Embryonic facial prominence (tissue), 1 donor: Measurements from ENCODE around the gene ARFGEF2.

ENCODE experiments used
- DNase-seq: peaks from one replicate; pipeline ENCODE4 v3.0.0-alpha.2; 2016; ENCODE audit errors: extremely low spot score

The ARFGEF2 gene

DNA sequence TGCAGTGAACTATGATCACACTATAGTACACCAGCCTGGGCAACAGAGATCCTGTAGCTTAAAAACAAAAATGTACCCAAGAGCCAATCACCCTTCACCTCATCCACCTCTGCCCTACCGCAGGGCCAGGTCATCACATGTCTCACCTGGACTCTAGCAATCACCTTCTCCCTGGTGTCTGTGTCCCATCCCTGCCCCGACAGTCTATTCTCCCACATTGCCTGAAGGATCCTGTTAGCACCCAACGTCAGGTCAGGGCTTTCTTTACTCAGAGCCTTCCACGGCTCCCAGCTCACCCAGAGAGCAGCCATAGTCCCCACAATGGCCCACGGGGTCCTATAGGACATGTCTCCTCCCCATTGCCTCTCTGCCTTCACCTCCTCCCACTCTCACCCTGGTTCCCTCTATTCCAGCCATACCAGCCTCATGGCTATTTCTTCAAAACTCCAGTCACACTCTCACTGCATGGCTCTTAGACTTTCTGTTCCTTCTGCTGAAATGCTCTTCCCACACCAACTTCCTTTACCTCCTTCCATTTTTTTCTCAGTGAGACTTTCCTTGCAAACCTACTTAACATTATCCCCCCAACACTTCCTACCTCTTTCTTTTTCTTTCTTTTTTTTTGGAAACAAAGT lies 22.5 kb upstream of the ARFGEF2 start:
- no peak for DNase-seq

DNA sequence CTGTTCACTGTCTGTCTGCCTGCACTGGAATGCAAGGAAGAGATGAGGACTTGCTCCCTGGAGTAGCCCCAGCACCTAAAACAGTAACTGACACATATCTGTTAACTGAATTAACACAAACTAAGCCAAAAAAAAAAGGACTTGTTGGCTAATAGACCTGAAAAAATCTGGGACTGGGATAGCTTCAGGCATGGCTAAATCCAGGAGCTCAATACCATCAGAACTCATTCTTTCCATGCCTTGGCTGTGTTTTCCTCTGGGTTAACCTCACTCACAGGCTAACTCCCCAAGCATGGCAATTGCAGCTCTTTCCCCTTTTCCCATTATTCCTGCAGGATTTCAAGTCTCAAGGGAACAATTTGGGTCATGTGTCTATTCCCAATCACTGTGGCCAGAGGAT lies 21.6 kb upstream of the ARFGEF2 start:
- DNase-seq, result no peak

DNA sequence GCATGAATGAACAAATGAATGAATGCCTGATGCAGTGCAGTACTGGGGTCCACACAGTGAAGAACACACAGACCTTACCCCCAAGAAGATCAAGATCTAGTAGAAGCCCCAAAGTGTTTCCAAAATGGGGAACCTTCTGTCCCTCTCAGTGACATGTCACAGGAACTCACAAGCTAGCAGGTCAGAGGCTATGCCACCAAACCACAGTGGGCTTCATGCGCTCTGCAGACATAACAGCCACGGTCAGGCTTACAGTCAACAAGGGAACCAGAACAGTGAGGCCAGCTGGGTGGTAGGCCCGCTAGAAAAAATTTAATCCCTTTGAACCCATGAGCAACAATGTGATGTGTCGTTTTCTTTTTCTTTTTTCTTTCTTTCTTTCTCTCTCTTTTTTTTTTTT lies 20.2 kb upstream of the ARFGEF2 start:
- DNase-seq, result no peak

DNA sequence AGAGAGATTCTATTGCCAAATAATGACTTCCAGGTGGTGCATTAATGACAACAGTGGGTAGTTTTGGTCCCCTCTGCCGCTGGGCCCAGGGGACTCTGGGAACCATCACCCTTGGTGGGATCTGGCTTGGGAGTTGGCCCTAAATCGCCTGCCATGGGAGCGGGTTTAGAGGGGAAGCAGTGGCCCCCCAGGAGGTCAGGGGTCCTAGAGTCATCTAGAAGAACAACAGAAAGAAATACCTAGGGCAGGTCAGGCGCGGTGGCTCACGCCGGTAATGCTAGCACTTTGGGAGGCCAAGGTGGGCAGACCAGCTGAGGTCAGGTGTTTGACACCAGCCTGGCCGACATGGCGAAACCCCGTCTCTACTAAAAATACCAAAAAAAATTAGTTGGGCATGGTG lies 17.8 kb upstream of the ARFGEF2 start:
- no peak for DNase-seq

DNA sequence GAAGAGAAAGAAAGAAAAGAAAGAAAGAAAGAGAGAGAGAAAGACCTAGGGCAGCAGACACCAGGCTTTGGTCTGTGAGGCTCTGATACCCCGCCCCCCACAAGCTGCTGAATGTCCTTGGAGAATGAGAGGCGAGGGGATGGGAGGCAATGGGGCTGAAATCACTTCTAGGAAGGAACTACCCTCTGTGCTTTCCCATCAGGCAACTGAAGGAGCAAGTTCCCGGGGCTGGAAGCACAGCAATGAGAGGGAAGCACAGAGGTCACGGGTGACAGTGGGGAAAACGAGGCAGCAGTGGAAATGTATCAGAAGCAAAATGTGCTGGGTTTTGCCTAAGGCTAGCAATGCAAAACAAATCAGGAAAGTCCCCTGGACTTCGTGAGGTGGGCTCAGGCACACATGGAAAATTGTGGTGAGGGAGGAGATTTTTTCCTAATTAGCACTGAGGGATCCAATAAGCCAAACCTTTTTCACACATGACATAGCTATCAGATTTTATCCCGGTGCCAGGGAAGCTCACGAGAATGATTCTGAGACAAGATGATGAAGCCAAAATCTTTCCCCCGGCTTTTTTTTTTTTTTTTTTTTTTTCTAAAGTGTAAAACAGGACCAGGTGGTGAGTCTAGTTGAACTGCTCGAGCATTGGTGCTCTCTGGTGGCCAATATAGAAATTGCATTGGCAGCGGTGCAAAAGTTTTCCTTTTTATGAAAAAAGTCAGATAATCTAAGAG lies 16.8 kb upstream of the ARFGEF2 start:
- peak; percentile 20 for DNase-seq

DNA sequence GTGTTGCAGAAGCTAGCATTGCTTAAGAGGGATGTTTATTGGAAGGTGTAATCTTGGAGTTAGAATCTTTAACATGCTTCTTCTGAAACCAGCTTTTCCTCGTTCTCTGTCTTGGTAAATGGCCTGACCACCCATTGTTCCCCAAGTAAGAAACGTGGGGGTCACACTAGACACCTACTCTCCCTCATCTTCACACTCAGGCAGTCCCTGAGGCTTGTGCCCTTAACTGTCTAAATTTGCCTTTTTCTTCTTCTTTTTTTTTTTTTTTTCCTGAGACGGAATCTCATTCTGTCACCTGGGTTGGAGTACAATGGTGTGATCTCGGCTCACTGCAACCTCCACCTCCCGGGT lies 16.2 kb upstream of the ARFGEF2 start:
- no peak for DNase-seq

DNA sequence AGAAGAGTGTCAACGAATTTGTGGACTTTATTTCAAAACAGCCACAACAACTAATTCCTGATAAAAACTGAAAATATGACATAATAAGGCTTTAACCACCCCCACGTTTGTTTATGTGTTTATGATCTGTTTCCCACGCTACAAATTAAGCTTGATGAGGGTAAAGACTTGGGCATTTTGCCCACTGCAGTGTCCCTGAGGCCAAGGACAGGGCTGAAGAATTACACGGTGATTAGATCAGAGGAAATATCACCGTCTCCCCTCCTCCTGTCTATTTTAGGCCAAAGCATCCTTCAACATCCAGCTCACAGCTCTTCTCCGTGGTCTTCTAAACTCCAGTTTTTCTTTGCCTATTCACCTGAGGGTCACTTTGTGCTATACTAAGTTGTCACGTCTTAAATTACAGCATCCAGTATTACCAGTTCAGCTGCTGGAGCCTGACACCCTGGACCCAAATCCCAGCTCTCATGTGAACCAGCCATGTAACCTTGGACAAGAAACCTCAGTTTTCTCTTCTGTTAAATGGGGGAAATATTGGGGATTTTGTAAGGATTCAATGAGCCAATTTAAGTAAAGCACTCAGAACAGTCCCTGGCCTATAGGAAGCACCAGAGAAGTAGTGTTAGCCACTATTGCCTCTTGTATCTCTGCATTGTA lies 15.2 kb upstream of the ARFGEF2 start:
- DNase-seq, result no peak

DNA sequence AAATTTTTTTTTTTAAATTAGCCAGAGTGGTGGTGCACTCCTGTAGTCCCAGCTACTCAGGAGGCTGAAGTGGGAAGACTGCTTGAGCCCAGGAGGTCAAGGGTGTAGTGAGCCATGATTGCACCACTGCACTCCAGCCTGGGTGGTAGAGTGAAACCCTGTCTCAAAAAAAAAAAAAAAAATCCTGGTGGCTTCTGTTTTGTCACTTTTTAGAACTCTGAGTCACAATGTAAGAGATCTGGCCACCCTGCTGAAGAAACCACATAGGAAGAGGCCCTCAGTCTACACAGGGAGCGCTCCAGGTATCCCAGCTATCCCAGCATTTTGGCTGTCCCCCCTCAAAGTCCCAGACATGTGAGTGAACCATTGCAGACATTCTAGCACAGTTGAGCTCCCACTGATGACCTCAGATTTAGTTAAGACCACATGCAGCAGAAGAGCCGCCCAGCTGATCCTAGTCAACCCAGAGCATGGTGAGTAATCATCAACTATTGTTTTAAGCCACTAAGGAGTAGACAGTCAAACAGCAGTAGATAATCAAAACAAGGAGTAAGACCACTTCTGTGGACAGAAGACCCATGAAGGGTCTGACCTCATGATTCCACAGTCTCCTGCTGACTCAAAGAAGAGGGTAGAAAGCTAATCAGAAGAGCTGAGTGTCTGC lies 12.7 kb upstream of the ARFGEF2 start:
- no peak for DNase-seq

DNA sequence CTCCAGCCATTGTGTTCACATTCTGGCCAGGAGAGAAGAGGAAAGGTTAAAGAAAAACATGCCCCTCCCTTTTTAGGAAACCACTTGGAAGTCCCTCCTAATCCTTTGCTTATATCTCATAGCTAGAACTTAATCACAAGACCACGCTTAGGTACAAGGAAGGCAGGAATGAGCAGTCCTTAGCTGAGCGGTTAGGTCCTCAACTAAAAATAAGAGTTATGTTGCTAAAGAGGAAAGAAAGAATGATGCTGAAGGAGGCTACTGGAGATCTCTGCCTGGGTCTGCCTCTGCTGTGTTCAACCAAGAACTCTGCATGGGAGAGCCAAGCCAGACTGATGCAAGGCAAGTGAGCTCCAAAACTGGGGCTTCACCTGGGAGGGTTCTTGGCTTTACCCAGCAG lies 11.6 kb upstream of the ARFGEF2 start:
- DNase-seq, result no peak

DNA sequence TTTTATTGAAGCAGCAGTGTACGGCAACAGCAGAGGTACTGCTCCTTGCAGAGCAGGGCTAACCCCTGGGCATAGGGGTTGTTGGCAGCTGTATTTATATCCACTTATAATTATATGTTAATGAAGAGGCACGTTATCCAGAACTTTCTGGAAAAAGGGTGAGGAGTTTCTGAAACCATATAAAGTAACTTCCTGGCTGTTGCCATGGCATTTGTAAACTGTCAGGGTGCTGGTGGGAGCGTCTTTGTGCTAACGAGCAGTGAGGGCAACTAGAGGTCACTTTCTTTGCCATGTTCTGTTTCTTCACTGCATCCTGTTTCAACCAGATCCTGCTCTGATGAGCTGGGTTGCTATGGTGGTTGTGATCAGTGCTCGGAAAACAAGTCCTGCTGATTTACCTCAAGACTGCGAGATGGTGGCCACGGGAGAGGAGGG lies 11.1 kb upstream of the ARFGEF2 start:
- no peak for DNase-seq

DNA sequence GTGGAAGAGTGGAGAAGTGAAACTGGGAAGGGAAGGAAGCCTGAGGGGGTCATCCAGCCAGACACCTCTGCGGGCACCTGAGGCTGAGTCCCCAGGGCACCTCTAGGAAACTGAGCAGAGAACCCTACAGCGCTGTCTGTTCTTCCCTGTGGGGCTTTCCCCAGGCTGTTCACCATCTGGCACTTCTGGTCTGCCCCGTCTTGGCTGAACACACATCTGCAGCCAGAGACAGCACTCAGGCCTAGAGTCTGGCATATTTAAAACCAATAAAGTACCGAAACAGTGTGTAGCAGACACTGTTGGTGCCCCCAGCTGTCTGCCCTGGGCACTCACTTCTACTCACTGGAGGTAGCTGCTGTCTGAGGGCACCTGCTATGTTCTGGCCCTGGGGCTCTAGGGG lies 9.4 kb upstream of the ARFGEF2 start:
- no peak for DNase-seq

DNA sequence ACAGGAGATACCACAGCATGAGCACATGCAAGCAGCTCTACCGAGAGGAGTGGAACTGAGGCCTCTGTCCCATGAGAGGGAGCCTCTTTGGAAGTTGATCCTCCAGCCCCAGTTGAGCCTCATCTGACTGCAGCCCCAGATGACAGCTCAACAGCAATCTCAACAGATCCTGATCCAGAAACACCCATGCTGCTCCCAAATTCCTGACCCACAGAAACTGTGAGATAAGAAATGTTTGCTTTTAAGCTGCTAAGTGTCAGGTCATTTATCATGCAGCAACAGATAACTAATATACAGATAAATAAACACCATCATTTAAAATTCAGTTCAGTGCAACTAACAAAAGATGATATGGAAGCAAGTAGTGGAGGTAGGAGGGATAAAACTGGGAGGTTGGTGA lies 4.8 kb upstream of the ARFGEF2 start:
- no peak for DNase-seq

DNA sequence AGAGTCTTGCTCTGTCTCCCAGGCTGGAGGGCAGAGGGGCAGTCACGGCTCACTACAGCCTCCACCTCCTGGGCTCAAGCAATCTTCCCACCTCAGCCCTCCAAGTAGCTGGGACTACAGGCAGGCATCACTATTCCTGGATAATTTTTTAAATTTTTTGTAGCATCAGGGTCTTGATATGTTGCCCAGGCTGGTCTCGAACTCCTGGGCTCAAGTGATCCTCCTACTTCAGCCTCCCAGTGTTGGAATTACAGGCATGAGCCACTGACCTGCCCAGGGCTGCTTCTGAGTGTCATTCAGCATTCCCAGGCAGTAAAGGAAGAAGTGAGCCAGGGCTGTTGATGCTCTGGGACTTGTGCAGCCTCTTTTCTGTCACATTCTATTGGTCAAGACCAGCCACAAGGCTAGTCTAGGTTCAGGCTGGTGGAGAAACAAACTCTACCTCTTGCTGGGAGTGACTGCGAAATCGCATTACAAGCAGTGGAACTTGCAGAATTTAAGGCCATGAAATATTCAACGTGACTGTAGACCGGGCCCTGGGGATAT lies 2.1 kb upstream of the ARFGEF2 start:
- no peak for DNase-seq

DNA sequence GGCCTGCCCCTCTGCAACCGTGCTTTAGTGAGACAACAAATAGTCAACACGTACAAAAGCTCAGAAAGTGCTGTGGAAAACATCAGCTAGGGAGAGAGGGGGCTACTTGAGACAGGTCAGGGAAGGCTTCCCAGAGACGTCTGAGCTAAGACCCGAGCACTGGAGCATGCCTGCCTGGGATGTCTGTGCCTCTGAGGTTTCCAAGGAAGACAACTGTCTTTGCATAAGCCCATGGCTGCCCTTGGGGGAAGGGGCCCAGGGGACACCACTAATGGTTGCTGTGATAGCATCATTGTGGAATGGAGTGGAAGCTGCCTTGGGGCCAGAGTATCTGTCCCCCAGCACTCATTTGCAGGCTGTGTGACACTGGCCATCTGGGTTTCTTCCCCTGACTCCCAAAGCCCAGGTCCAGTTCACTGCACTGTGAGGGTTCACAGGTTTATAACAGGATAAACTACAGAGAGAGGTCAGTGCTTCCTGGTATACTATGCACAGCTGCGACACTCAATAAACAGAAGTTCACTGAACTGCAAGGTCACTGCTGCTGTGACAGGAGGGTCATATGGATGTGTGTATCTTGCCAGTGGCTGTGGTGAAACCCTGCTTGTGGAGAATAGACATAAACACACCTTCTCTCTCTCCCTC lies 1.5 kb upstream of the ARFGEF2 start:
- no peak for DNase-seq

DNA sequence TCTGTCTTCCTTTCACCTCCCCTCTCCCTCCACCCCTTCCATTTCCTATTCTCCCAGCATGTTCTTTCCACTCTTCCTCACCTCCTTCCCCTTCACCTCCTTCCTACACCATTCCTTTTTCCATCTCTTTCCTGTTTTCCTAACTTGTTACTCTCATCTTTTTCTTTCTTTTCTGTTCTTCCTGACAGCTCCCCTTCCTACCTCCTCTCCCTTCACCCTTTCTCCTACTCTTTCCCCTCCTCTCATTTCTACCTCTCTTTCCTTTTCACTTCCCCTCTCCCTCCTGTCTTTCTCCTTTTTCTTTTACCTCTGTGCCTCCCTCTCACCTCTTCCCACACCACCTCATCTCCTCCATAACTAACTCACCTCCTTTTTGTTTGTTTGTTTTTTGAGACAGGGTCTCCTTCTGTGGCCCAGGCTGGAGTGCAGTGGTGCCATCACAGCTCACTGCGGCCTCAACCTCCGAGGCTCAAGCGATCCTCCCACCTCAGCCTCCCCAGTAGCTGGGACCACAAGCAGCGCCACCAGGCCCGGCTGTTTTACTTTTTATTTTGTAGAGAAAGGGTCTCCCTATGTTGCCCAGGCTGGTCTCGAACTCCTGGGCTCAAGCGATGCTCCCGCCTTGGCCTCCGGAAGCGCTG lies 864 bp upstream of the ARFGEF2 start:
- DNase-seq, result no peak

DNA sequence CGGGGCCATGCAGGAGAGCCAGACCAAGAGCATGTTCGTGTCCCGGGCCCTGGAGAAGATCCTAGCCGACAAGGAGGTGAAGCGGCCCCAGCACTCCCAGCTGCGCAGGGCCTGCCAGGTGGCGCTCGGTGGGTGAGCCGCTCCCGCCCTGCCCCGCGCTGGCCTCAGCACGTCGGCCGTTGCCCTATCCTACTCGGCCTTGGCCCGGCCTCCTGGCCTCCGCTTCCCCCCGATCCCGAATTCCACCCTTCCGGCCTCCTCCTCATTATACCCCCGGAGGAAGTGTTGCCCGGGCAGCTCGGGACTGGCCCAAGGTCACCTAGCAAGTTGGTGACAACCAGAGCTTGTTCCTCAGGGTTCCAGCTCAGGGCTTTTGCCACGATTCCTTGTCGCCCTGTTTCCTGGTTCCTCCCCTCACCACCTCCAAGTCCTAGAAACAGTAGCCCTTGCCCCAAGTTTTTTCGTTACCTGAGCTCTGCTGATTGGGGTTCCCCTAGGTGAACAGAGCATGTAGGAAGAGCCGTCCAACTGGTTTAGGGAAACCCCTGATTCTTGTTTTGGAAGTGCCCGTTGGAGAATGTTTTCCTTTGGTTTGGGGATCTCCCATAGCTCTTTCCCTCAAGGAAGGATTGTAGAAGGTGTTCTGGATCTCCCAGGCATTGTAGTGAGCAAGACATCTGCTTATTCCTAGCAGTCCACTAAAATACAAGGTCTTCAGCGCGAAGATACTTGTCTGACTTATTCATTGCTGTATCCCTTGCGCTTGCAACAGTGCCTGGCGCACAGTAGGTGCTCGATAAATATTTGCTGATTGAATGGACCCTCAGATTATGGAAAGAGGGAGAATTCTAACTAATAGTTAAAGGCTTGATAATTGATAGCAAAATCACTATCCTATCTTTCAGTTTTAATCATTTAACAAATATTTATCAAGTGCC lies 641 bp downstream of the ARFGEF2 start:
- no peak for DNase-seq

DNA sequence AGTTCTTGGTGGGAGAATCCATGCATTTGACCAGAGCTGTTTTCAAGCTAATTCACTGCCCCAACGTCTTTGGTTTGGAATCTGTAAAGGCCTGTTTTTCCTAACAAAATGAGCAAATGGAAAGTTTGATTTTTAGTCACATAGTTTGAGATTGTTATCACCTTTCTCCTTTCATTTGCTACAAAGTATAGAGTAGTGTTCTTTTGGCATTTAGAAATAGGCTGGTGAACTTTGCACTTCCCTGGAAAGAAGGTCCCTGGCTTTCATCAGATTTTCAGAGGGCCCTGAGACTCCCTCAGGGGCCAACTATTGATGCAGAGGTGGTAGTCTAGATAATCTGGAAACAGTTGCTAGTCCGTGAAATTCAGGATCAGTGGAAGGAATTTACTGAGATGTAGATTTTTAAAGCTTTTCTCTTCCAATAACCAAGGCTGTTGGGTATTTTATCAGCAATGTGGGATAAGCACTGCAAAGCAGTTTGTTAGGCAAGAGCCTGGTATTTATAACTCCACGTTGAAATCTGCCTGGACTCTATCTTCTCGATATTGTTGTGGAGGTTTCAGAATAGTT lies 1.7 kb downstream of the ARFGEF2 start:
- no peak for DNase-seq

DNA sequence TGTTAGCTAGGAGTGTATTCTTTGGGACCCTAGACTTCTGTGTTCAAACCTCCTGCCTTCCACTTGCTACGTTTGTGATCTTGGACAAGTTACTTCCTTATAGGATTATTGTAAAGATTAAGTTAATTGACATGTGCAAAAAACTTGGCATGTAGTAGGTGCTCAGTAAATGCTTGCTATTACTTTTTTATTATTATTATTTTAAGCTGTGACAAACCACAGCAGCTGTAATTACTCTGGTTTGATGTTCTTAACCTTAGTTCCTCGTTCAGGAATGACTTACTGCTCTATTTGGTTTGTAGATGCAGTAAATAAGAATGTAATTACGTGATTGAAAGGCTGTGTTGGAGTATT lies 3.2 kb downstream of the ARFGEF2 start:
- no peak for DNase-seq

DNA sequence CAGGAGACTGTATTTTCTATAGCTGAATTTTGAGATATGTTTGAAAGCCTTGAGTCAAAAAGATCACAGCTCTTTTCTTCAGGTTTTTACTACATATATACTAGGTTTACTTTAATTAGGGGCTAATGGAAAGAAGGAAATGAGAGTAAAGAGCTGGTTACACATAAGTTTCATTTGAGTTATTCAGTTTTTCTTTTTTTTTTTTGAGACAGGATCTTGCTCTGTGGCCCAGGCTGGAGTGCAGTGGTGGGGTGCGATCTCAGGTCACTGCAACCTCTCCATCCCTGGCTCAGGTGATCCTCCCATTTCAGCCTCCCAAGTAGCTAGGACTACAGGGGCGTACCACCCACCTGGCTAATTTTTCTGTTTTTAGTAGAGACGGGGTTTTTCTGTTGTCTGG lies 4.8 kb downstream of the ARFGEF2 start:
- DNase-seq, result no peak

DNA sequence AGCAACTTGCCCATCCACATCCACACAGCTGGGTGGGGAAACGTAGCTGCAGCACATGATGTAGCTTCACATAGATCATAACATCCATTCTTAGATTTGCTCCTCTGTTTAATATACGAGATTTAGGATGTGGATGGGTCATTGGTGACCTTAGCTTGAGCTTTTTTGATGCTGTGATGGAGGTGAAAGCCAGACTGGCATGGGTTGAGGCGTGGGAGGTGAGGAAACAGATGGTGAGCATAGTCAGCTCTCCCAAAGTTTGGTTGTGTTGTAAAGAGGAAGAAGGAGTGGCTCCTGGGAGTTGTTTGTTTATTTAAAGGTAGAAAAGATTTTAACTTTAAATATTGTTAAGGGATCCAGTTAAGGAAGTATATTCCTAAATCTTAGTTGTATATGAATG lies 5.3 kb downstream of the ARFGEF2 start:
- DNase-seq, result no peak
